Heart left ventricle (tissue), 16 donors: Measurements from ENCODE around the gene OR10A2. TPM values are rescaled to one million over a fixed set of nuclear protein-coding genes. Genes with fewer than 3 reads are reported as not detected.
"Not testable (repeated sequence)": the region's sequence is repeated elsewhere in the genome, so short reads cannot be mapped to it uniquely, and the experiment has no call there.

Source experiments
- ATAC-seq, 4 donors: fragments of 200-7000 bp; cut with Tn5 transposase; one replicate each; pipeline ENCODE4 v1.9.1; 2020 to 2022; ENCODE audit warnings: moderate library complexity in 4 of 4, mild to moderate bottlenecking in 3 of 4, moderate number of reproducible peaks in 1 of 4
- DNase-seq, 5 donors: peaks; one replicate each; pipeline ENCODE4 v3.0.0-alpha.2; 2020
- H3K27ac ChIP-seq, 12 donors: fragments of 200-600 bp; sonication (generic) in 4 of 12; one replicate each; pipeline versions ENCODE4 v1.5.0 to v1.8.0; 2016 to 2022; ENCODE audit warnings: mild to moderate bottlenecking in 2 of 12
- H3K27me3 ChIP-seq, 9 donors: fragments of 200-600 bp; sonication (generic) in 2 of 9; one replicate each; pipeline versions ENCODE4 v1.5.1 to v1.8.0; 2016 to 2022; ENCODE audit warnings: mild to moderate bottlenecking in 3 of 9
- H3K36me3 ChIP-seq, 9 donors: fragments of 200-600 bp; sonication (generic) in 2 of 9; one replicate each; pipeline versions ENCODE4 v1.5.0 to v1.8.0; 2018 to 2022; ENCODE audit warnings: mild to moderate bottlenecking in 2 of 9
- H3K4me1 ChIP-seq, 12 donors: fragments of 200-600 bp; sonication (generic) in 4 of 12; one replicate each; pipeline versions ENCODE4 v1.5.0 to v1.8.0; 2016 to 2022; ENCODE audit warnings: mild to moderate bottlenecking in 3 of 12
- H3K4me3 ChIP-seq, 12 donors: fragments of 200-600 bp; sonication (generic) in 4 of 12; one replicate each; pipeline versions ENCODE4 v1.5.0 to v1.8.0; 2017 to 2022; ENCODE audit warnings: mild to moderate bottlenecking in 9 of 12, moderate library complexity in 4 of 12
- H3K9me3 ChIP-seq, 12 donors: fragments of 200-600 bp; sonication (generic) in 4 of 12; one replicate each; pipeline versions ENCODE4 v1.5.0 to v1.8.0; 2016 to 2022; ENCODE audit warnings: mild to moderate bottlenecking in 1 of 12
- POLR2A ChIP-seq, 2 donors: fragments of 450-650 bp; IDR thresholded peaks; one replicate each; pipeline ENCODE4 v1.6.1; 2017; ENCODE audit warnings: antibody characterized with exemption in 2 of 2, mild to moderate bottlenecking in 2 of 2, moderate library complexity in 2 of 2
- WGBS, 4 donors: extraction: QIAGEN DNeasy Blood & Tissue Kit in 2 of 4; methylation state at CpG; one replicate each; pipeline versions ENCODE4 v1.1.5 to v1.1.7; 2013 to 2018; 5-methylcytosine and 5-hydroxymethylcytosine counted together
- intact Hi-C, 10 donors: fragments of 100-400 bp; cut with DNase I; formaldehyde crosslinking; loops; one replicate each; pipeline versions ENCODE4 v1.11.1 to v1.14.2; 2022
- polyA plus RNA-seq, 2 donors: library from polyadenylated mRNA; stranded (reverse); fragments of 200-250 nt; gene quantifications; one replicate each; pipeline ENCODE4 v1.2.3, GENCODE V29; 2013
- total RNA-seq, 9 donors: library from RNA; depleted of rRNA in 2 of 9; stranded (reverse); fragments of >200 nt in 2 of 9; fragmentation: NEBNext Ultra II Directional in 3 of 9; extraction: Animal tissue kit (Norgen Biotek cat#: 25700) in 3 of 9; gene quantifications; one replicate each; pipeline versions ENCODE4 v1.1.0 to v1.2.4, GENCODE V29; 2016 to 2023
- TF ChIP-seq, protein P1 (sequence below), 12 donors: fragments of 200-600 bp; sonication (generic) in 4 of 12; IDR thresholded peaks; one replicate each; pipeline versions ENCODE4 v1.5.0 to v1.8.0; 2018 to 2022; ENCODE audit warnings: antibody characterized with exemption in 12 of 12, mild to moderate bottlenecking in 5 of 12
- donor health status: ischemic (EF 13 %, LVEDD 7.1; RV severe dilation, severe dysfunction).
- donor health status: healthy with polysubstance abuse.
- donor health status: DM: no; HTN: yes; CAD: no.
- donor health status: DM: no; HTN: no; CAD: no.
- donor health status: ischemic (EF 25% LVEDD 6.9; RV normal size, moderate dysfunction).
- donor health status: ischemic (EF 25% LVEDD 5.7; RV mildly dilated, moderate dysfunction).
- donor health status: healthy.
- donor health status: DM: yes; HTN: yes; CAD: no.
- donor health status: ischemic (EF 35%, LVEDD 5.7; RV mildly dilated, moderate dysfunction).
- donor health status: nonischemic (EF 11% LVEDD 7.7; RV severe dilation, severe dysfunction).
- donor health status: DM: yes; HTN: yes; CAD: no.
- donor health status: PGD.
- donor health status: ischemic (EF 29% LVEDD 5.4; RV normal size, mild dysfunction).
- donor health status: nonischemic (EF 23%, LVEDD 6.1; RV moderate dilation, normal function).

Gene OR10A2
- total and polyA plus RNA-seq, 11 donors: not detected

GRCh38 chr11:6845383-6845782 lies 17.5 kb upstream of the OR10A2 start, which contains the start of gene OR10A5:
Gene OR10A5 (plus strand): TSS chr11:6845683. CDS start chr11:6845683, 0 bp downstream.
- Histone ChIP-seq H3K27me3 (peaks cover 0 to 4% (median 0%) of the 10 kb centered on the region in 9 donors), H3K4me3 (no peak within 1 kb of the TSS), H3K4me1 (no peaks in the 10 kb centered on the region), H3K9me3 (peaks cover 0 to 9% (median 0%) of the 10 kb centered on the region in 12 donors), H3K36me3 (no peaks in the 10 kb centered on the region), H3K27ac (no peak within 1 kb of the TSS)
- WGBS, 4 donors: 68 to 76% (median 73%) methylated on average over 3 of the region's 3 CpGs
- intact Hi-C loops: no loop called here
- no peak for ATAC-seq
- TF ChIP-seq, protein P1, sequence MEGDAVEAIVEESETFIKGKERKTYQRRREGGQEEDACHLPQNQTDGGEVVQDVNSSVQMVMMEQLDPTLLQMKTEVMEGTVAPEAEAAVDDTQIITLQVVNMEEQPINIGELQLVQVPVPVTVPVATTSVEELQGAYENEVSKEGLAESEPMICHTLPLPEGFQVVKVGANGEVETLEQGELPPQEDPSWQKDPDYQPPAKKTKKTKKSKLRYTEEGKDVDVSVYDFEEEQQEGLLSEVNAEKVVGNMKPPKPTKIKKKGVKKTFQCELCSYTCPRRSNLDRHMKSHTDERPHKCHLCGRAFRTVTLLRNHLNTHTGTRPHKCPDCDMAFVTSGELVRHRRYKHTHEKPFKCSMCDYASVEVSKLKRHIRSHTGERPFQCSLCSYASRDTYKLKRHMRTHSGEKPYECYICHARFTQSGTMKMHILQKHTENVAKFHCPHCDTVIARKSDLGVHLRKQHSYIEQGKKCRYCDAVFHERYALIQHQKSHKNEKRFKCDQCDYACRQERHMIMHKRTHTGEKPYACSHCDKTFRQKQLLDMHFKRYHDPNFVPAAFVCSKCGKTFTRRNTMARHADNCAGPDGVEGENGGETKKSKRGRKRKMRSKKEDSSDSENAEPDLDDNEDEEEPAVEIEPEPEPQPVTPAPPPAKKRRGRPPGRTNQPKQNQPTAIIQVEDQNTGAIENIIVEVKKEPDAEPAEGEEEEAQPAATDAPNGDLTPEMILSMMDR (IDR thresholded peaks at IDR 0.05): no peak
- TF ChIP-seq POLR2A (IDR thresholded peaks at IDR 0.05): no peak
- no peak for DNase-seq

GRCh38 chr11:6850526-6850925 lies 12.3 kb upstream of the OR10A2 start:
- H3K4me1 ChIP-seq: no peaks in the 10 kb centered on the region
- H3K36me3 ChIP-seq: no peaks in the 10 kb centered on the region
- ATAC-seq (no peak), DNase-seq (no peak)
- H3K9me3 ChIP-seq: peaks cover 0 to 15% (median 0%) of the 10 kb centered on the region in 12 donors
- H3K27me3 ChIP-seq: peaks cover 0 to 4% (median 0%) of the 10 kb centered on the region in 9 donors
- intact Hi-C loops: no loop called here
- TF ChIP-seq, protein P1 (IDR thresholded peaks at IDR 0.05): no peak
- TF ChIP-seq POLR2A (IDR thresholded peaks at IDR 0.05): no peak
- H3K4me3 ChIP-seq: no peak overlapping the region
- 77 to 87% (median 84%) methylated on average over 2 of the region's 2 CpGs for WGBS, 4 donors
- no peak overlapping the region for H3K27ac ChIP-seq

DNA sequence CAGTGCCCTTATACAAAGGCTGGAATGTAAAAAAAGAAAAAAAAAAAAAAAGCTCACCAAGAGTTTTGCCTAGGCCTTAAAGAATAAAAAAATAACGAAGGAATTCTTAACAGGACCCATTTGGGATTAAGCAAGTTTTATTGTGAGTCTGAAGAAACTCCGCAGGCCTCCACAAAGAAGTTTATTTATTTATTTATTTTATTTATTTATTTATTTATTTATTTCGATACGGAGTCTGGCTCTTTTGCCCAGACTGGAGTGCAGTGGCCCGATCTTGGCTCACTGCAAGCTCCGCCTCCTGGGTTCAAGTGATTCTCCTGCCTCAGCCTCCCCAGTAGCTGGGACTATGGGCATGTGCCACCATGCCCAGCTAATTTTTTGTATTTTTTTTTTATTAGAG lies 8.1 kb upstream of the OR10A2 start:
- intact Hi-C loops, ATAC-seq, DNase-seq, H3K36me3 ChIP-seq, H3K27me3 ChIP-seq, H3K4me1 ChIP-seq, H3K27ac ChIP-seq, H3K4me3 ChIP-seq: not testable (repeated sequence)
- H3K9me3 ChIP-seq: peaks cover 0 to 15% (median 0%) of the 10 kb centered on the region in 12 donors
- 94 to 96% (median 95%) methylated on average over 6 of the region's 6 CpGs for WGBS, 4 donors

DNA sequence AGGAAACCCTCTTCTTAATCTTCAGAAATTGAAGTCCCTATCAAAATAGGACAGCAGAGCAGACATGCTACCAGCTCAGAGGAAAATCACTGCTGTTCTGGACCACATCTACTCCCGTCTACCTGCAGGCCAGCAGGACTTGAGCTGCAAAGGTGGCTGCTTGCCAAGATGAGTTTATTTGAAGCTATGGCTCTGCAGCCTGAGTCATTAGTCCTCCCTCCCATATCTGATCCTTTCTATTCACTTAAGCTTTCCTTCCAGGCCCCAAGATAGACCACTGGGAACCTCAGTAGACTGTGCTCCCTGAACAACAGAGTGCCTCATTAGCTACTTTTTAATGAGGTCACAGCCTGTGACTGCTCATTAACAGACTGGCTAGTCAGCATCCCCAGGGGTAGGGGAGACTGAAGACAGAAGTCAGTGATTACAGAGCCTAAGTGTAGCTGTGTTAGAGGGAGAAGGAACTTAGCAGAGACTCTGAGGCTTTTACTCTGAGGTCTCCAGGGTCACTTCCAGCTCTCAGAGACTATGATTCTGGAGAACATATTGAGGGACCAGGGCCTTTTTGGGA lies 6.8 kb upstream of the OR10A2 start:
- Histone ChIP-seq H3K27me3 (no peaks in the 10 kb centered on the region), H3K4me3 (no peak overlapping the region), H3K4me1 (no peaks in the 10 kb centered on the region), H3K36me3 (no peaks in the 10 kb centered on the region), H3K27ac (no peak overlapping the region), H3K9me3 (peaks cover 0 to 15% (median 0%) of the 10 kb centered on the region in 12 donors)
- ATAC-seq: no peak
- TF ChIP-seq, protein P1 (IDR thresholded peaks at IDR 0.05): no peak
- no peak for TF ChIP-seq POLR2A (IDR thresholded peaks at IDR 0.05)
- WGBS, 4 donors: 12 to 40% (median 30%) methylated on average over 1 of the region's 1 CpG
- no peak for DNase-seq
- intact Hi-C loops: no loop called here

DNA sequence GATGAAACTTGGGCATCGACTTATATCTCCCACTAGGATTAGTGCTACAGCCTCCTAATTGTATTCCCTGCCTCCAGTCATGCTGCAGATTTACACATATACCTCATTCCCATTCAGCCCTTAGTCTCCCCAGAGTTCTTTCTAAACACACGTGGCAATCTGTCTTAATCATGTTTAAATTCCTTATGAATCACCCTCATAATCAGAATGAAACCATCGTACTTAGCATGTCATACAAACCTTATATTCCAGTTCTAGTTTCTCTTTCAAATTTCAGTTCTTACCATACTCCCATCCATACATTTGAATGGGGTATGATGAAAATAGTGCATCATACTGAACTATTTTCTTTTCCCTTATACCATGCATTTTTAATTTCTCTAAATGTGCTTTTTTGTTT lies 6.0 kb upstream of the OR10A2 start:
- DNase-seq (no peak), ATAC-seq (no peak)
- TF ChIP-seq, protein P1 (IDR thresholded peaks at IDR 0.05): no peak
- no peak for TF ChIP-seq POLR2A (IDR thresholded peaks at IDR 0.05)
- Histone ChIP-seq H3K4me3 (no peak overlapping the region), H3K27me3 (no peaks in the 10 kb centered on the region), H3K36me3 (no peaks in the 10 kb centered on the region), H3K27ac (no peak overlapping the region), H3K9me3 (peaks cover 0 to 15% (median 0%) of the 10 kb centered on the region in 12 donors), H3K4me1 (no peaks in the 10 kb centered on the region)
- intact Hi-C loops: no loop called here
- 63 to 74% (median 67%) methylated on average over 3 of the region's 3 CpGs for WGBS, 4 donors
